ENCODE data around the gene FAF2. TPM values are rescaled to one million over a fixed set of nuclear protein-coding genes. Genes with fewer than 3 reads are reported as not detected.

The FAF2 gene
- total RNA-seq, 4 donors from 2014 or later, result 21.2 to 27.3 (median 23.9) TPM

GRCh38 chr5:176426876-176427275, 21.3 kb upstream of the FAF2 start:
- Histone ChIP-seq H3K4me3 (no peak overlapping the region), H3K4me1 (no peaks in the 10 kb centered on the region), H3K9me3 (no peaks in the 10 kb centered on the region), H3K27me3 (peaks cover 0 to under 1% (median 0%) of the 10 kb centered on the region in 4 donors), H3K27ac (replicated peaks in 1 of 4) (no peak overlapping the region), H3K36me3 (no peaks in the 10 kb centered on the region)
- no peak for DNase-seq (ENCODE audit: extremely low spot score)
- 86% methylated on average over 1 of the region's 1 CpG for WGBS
- TF ChIP-seq EP300 (IDR thresholded peaks at IDR 0.05), result no peak
- no peak for TF ChIP-seq POLR2AphosphoS5 (IDR thresholded peaks at IDR 0.05)
- TF ChIP-seq POLR2A (IDR thresholded peaks at IDR 0.05; ENCODE audit: low read depth), result no peak
- TF ChIP-seq, protein P1, sequence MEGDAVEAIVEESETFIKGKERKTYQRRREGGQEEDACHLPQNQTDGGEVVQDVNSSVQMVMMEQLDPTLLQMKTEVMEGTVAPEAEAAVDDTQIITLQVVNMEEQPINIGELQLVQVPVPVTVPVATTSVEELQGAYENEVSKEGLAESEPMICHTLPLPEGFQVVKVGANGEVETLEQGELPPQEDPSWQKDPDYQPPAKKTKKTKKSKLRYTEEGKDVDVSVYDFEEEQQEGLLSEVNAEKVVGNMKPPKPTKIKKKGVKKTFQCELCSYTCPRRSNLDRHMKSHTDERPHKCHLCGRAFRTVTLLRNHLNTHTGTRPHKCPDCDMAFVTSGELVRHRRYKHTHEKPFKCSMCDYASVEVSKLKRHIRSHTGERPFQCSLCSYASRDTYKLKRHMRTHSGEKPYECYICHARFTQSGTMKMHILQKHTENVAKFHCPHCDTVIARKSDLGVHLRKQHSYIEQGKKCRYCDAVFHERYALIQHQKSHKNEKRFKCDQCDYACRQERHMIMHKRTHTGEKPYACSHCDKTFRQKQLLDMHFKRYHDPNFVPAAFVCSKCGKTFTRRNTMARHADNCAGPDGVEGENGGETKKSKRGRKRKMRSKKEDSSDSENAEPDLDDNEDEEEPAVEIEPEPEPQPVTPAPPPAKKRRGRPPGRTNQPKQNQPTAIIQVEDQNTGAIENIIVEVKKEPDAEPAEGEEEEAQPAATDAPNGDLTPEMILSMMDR (IDR thresholded peaks at IDR 0.05), result no peak
- intact Hi-C loops (cut with DNase I), result no loop called here

DNA sequence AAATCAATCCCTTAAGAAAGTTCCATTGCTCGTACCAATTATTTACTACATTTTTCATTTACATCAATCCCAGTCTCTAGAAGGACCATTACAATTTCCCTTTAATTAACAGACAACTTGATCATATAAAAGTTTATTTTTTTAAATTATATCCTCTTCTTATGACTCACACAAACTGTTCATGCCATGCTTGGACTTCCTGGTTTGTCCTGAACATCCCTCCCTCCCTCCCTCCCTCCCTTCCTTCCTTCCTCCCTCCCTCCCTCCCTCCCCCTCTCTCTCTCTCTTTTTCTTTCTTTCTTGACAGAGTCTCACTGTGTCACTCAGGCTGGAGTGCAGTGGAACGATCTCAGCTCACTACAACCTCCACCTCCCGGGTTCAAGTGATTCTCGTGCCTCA, 20.2 kb upstream of the FAF2 start:
- no peak overlapping the region for H3K27ac ChIP-seq (replicated peaks in 1 of 4)
- no peaks in the 10 kb centered on the region for H3K36me3 ChIP-seq
- peaks cover 0 to 7% (median 0%) of the 10 kb centered on the region in 4 donors for H3K27me3 ChIP-seq
- TF ChIP-seq EP300 (IDR thresholded peaks at IDR 0.05) (no peak), POLR2A (IDR thresholded peaks at IDR 0.05; ENCODE audit: low read depth) (no peak), POLR2AphosphoS5 (IDR thresholded peaks at IDR 0.05) (no peak)
- TF ChIP-seq, protein P1 (IDR thresholded peaks at IDR 0.05), result no peak
- H3K4me1 ChIP-seq, result no peaks in the 10 kb centered on the region
- no peaks in the 10 kb centered on the region for H3K9me3 ChIP-seq
- no peak for DNase-seq (ENCODE audit: extremely low spot score)
- 80% methylated on average over 4 of the region's 4 CpGs for WGBS
- intact Hi-C loops (cut with DNase I), result no loop called here
- H3K4me3 ChIP-seq, result no peak overlapping the region

- TF ChIP-seq POLR2AphosphoS5 (IDR thresholded peaks at IDR 0.05) (no peak), POLR2A (IDR thresholded peaks at IDR 0.05; ENCODE audit: low read depth) (no peak)
- WGBS, result 71% methylated on average over 4 of the region's 4 CpGs
- peaks cover 0 to 7% (median 0%) of the 10 kb centered on the region in 4 donors for H3K27me3 ChIP-seq
- H3K4me1 ChIP-seq, result no peaks in the 10 kb centered on the region
- H3K27ac ChIP-seq (replicated peaks in 1 of 4), result no peak overlapping the region
- no peaks in the 10 kb centered on the region for H3K36me3 ChIP-seq
- no peaks in the 10 kb centered on the region for H3K9me3 ChIP-seq
- DNase-seq (ENCODE audit: extremely low spot score), result no peak
- intact Hi-C loops (cut with DNase I), result no loop called here
- no peak overlapping the region for H3K4me3 ChIP-seq
These were observed 18.2 kb upstream of the FAF2 start for GRCh38 chr5:176429972-176430371.

DNA sequence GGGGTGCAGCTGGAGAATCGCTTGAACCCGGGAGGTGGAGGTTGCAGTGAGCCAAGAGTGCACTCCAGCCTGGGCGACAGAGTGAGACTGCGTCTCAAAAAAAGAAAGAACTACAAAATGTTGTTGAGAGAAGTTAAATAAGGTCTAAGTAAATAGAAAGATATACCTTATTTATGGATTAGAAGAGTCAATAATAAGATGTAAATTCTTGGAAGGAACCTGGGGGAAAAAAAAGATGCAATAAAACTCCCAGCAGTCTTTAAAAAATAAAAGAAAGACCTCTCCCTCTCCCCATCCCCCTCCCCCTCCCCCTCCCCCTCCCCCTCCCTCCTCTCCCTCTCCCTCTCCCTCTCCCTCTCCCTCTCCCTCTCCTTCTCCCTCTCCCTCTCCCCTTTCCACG, 15.5 kb upstream of the FAF2 start:
- DNase-seq (ENCODE audit: extremely low spot score), result no peak
- TF ChIP-seq POLR2AphosphoS5 (IDR thresholded peaks at IDR 0.05) (no peak), POLR2A (IDR thresholded peaks at IDR 0.05; ENCODE audit: low read depth) (no peak), EP300 (IDR thresholded peaks at IDR 0.05) (no peak)
- TF ChIP-seq, protein P1 (IDR thresholded peaks at IDR 0.05), result no peak

DNA sequence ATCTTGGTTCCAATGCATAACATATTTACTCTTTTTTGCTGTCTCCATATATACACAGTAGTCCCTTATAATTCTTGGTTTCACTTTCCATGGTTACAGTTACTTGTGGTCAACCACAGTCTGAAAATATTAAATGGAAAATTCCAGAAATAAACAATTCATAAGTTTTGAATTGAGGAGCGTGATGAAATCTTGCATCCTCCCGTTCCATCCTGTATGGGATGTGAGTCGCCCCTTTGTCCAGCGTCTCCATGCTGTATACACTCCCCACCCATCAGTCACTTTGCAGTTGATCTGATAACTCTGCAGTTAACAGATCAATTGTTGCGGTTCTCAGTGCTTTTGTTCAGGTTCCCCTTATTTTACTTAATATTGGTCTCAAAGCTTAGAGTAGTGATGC, 11.5 kb upstream of the FAF2 start:
- H3K4me3 ChIP-seq, result no peak overlapping the region
- WGBS, result 60% methylated on average over 5 of the region's 5 CpGs
- TF ChIP-seq POLR2A (IDR thresholded peaks at IDR 0.05; ENCODE audit: low read depth) (no peak), POLR2AphosphoS5 (IDR thresholded peaks at IDR 0.05) (no peak), EP300 (IDR thresholded peaks at IDR 0.05) (no peak)

More for the DNA sequence above, 15.5 kb upstream of the FAF2 start:
- no peak overlapping the region for H3K27ac ChIP-seq (replicated peaks in 1 of 4)
- H3K4me3 ChIP-seq, result no peak overlapping the region
- H3K9me3 ChIP-seq, result no peaks in the 10 kb centered on the region
- H3K36me3 ChIP-seq, result no peaks in the 10 kb centered on the region
- intact Hi-C loops (cut with DNase I), result no loop called here
- H3K4me1 ChIP-seq, result peaks cover 0 to 3% (median 0%) of the 10 kb centered on the region in 4 donors
- H3K27me3 ChIP-seq, result peaks cover 0 to 7% (median 0%) of the 10 kb centered on the region in 4 donors
- 71% methylated on average over 5 of the region's 5 CpGs for WGBS

More for the DNA sequence above, 11.5 kb upstream of the FAF2 start:
- intact Hi-C loops (cut with DNase I), result no loop called here
- no peaks in the 10 kb centered on the region for H3K9me3 ChIP-seq
- H3K36me3 ChIP-seq, result no peaks in the 10 kb centered on the region
- peaks cover 0 to 3% (median 0%) of the 10 kb centered on the region in 4 donors for H3K4me1 ChIP-seq
- H3K27me3 ChIP-seq, result peaks cover 0 to 19% (median 0%) of the 10 kb centered on the region in 4 donors
- DNase-seq (ENCODE audit: extremely low spot score), result no peak
- no peak overlapping the region for H3K27ac ChIP-seq (replicated peaks in 1 of 4)
